Loucy (cell line): ENCODE results near the gene PLCB3.

Source experiments
- EZH2phosphoT487 ChIP-seq: fragments of 200-600 bp; IDR thresholded peaks from 2 replicates; pipeline ENCODE4 v1.6.1; 2018; ENCODE audit warnings: antibody characterized with exemption, mild to moderate bottlenecking, moderate library complexity, borderline replicate concordance
- TF ChIP-seq, protein P1 (sequence below): fragments of 200-600 bp; sonication (generic); conservative IDR thresholded peaks from 2 replicates; pipeline ENCODE4 v1.5.1; 2014; ENCODE audit warnings: mild to moderate bottlenecking, antibody characterized with exemption, low read length

GRCh38 chr11:64239662-64240434, 11.5 kb upstream of the PLCB3 start:
- TF ChIP-seq, protein P1, sequence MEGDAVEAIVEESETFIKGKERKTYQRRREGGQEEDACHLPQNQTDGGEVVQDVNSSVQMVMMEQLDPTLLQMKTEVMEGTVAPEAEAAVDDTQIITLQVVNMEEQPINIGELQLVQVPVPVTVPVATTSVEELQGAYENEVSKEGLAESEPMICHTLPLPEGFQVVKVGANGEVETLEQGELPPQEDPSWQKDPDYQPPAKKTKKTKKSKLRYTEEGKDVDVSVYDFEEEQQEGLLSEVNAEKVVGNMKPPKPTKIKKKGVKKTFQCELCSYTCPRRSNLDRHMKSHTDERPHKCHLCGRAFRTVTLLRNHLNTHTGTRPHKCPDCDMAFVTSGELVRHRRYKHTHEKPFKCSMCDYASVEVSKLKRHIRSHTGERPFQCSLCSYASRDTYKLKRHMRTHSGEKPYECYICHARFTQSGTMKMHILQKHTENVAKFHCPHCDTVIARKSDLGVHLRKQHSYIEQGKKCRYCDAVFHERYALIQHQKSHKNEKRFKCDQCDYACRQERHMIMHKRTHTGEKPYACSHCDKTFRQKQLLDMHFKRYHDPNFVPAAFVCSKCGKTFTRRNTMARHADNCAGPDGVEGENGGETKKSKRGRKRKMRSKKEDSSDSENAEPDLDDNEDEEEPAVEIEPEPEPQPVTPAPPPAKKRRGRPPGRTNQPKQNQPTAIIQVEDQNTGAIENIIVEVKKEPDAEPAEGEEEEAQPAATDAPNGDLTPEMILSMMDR: no peak
- TF ChIP-seq EZH2phosphoT487: no peak
